Measurements from ENCODE around the gene LDHD. TPM values are rescaled to one million over a fixed set of nuclear protein-coding genes. Genes with fewer than 3 reads are reported as not detected.
A peak's percentile ranks its signal among the peaks of the same experiment; 100 is the strongest.

Gene LDHD
- total and polyA plus RNA-seq, 2 of the 13 experiments (the other 11 are each of a cell fraction or from before 2014, with no cell fraction given): 9.1 to 9.8 TPM

DNA sequence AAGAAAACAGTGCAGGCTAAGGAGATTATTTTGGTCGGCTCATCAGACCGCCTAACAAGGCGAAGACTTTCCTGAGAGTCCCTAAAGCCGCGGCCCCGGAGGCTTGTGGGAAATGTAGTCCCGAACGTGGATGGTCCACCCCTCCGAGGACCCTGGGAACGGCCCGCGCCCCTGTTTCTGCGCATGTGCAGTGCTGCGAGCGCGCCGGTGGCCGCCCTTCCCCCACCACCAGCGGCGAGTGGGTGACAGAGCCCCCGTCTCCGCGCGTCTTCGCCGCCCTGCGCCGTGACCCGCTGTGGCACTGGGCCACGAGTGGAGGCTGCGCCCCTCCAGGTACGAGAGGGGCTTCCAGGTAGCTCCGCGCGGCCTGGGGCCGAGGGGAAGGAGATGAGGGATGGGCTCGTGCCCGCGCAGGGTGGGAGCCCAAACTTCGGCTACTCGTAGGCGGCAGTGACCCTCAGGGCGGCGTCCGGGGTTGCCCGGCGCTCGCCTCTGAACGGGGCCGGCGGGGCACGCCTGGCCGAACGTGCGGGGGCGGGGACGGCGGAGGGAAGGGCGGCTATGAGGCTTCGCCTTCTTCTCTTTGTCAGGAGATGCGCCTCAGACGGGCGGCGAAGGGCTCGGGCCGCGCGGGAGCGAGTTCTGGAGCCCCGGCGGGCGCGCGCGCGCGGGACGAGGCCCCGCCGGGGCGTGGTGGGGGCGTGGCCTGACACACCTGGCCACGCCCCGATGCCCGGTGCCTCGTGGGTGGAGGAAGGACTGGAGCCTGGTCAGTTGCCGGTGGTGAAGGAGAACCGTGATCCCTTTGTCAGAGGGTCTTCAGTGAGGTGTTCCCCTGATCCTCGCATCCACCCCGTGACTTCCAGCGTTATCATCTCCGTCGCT, 32.0 kb upstream of the LDHD start, which contains the start of gene ZFP1 (continued):
- TF ChIP-seq POLR2A (IDR thresholded peaks at IDR 0.05; ENCODE audit: insufficient read depth in 1 of 2, low read depth in 2 of 2, low read length in 2 of 2) (peak; percentile 43 to 85; a peak in 3 of 4 replicates), CREM (IDR thresholded peaks at IDR 0.05) (peak; percentile 72), CREM (CRISPR knock-in tag; IDR thresholded peaks at IDR 0.05) (peak; percentile 44; the same call in 1 of the 2 replicates), ZFAT (CRISPR knock-in tag; conservative IDR thresholded peaks at IDR 0.05) (0 out of 2 replicates have a peak, but pooled peaks have one; percentile 15), ZFP1 (CRISPR knock-in tag; IDR thresholded peaks at IDR 0.05) (peak; percentile 19; the same call in 1 of the 2 replicates), FLYWCH1 (CRISPR knock-in tag; IDR thresholded peaks at IDR 0.05) (no peak), NPAS2 (CRISPR knock-in tag; IDR thresholded peaks at IDR 0.05; ENCODE audit: borderline replicate concordance) (no peak), ZNF484 (CRISPR knock-in tag; IDR thresholded peaks at IDR 0.05; ENCODE audit: borderline replicate concordance, low read depth) (no peak), ZNF772 (CRISPR knock-in tag; IDR thresholded peaks at IDR 0.05) (peak; percentile 92), ZNF121 (CRISPR knock-in tag; IDR thresholded peaks at IDR 0.05) (no peak)
- TF ChIP-seq, protein P1, sequence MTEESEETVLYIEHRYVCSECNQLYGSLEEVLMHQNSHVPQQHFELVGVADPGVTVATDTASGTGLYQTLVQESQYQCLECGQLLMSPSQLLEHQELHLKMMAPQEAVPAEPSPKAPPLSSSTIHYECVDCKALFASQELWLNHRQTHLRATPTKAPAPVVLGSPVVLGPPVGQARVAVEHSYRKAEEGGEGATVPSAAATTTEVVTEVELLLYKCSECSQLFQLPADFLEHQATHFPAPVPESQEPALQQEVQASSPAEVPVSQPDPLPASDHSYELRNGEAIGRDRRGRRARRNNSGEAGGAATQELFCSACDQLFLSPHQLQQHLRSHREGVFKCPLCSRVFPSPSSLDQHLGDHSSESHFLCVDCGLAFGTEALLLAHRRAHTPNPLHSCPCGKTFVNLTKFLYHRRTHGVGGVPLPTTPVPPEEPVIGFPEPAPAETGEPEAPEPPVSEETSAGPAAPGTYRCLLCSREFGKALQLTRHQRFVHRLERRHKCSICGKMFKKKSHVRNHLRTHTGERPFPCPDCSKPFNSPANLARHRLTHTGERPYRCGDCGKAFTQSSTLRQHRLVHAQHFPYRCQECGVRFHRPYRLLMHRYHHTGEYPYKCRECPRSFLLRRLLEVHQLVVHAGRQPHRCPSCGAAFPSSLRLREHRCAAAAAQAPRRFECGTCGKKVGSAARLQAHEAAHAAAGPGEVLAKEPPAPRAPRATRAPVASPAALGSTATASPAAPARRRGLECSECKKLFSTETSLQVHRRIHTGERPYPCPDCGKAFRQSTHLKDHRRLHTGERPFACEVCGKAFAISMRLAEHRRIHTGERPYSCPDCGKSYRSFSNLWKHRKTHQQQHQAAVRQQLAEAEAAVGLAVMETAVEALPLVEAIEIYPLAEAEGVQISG (CRISPR knock-in tag; IDR thresholded peaks at IDR 0.05): peak; percentile 91
- TF ChIP-seq, protein P2, sequence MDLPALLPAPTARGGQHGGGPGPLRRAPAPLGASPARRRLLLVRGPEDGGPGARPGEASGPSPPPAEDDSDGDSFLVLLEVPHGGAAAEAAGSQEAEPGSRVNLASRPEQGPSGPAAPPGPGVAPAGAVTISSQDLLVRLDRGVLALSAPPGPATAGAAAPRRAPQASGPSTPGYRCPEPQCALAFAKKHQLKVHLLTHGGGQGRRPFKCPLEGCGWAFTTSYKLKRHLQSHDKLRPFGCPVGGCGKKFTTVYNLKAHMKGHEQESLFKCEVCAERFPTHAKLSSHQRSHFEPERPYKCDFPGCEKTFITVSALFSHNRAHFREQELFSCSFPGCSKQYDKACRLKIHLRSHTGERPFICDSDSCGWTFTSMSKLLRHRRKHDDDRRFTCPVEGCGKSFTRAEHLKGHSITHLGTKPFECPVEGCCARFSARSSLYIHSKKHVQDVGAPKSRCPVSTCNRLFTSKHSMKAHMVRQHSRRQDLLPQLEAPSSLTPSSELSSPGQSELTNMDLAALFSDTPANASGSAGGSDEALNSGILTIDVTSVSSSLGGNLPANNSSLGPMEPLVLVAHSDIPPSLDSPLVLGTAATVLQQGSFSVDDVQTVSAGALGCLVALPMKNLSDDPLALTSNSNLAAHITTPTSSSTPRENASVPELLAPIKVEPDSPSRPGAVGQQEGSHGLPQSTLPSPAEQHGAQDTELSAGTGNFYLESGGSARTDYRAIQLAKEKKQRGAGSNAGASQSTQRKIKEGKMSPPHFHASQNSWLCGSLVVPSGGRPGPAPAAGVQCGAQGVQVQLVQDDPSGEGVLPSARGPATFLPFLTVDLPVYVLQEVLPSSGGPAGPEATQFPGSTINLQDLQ (CRISPR knock-in tag; IDR thresholded peaks at IDR 0.05): 0 out of 2 replicates have a peak, but pooled peaks have one; percentile 8
- TF ChIP-seq, protein P3, sequence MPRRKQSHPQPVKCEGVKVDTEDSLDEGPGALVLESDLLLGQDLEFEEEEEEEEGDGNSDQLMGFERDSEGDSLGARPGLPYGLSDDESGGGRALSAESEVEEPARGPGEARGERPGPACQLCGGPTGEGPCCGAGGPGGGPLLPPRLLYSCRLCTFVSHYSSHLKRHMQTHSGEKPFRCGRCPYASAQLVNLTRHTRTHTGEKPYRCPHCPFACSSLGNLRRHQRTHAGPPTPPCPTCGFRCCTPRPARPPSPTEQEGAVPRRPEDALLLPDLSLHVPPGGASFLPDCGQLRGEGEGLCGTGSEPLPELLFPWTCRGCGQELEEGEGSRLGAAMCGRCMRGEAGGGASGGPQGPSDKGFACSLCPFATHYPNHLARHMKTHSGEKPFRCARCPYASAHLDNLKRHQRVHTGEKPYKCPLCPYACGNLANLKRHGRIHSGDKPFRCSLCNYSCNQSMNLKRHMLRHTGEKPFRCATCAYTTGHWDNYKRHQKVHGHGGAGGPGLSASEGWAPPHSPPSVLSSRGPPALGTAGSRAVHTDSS (CRISPR knock-in tag; conservative IDR thresholded peaks at IDR 0.05): peak; percentile 70; the same call in 1 of the 2 replicates
- TF ChIP-seq, protein P4, sequence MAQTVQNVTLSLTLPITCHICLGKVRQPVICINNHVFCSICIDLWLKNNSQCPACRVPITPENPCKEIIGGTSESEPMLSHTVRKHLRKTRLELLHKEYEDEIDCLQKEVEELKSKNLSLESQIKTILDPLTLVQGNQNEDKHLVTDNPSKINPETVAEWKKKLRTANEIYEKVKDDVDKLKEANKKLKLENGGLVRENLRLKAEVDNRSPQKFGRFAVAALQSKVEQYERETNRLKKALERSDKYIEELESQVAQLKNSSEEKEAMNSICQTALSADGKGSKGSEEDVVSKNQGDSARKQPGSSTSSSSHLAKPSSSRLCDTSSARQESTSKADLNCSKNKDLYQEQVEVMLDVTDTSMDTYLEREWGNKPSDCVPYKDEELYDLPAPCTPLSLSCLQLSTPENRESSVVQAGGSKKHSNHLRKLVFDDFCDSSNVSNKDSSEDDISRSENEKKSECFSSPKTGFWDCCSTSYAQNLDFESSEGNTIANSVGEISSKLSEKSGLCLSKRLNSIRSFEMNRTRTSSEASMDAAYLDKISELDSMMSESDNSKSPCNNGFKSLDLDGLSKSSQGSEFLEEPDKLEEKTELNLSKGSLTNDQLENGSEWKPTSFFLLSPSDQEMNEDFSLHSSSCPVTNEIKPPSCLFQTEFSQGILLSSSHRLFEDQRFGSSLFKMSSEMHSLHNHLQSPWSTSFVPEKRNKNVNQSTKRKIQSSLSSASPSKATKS (CRISPR knock-in tag; IDR thresholded peaks at IDR 0.05): no peak
- TF ChIP-seq, protein P5, sequence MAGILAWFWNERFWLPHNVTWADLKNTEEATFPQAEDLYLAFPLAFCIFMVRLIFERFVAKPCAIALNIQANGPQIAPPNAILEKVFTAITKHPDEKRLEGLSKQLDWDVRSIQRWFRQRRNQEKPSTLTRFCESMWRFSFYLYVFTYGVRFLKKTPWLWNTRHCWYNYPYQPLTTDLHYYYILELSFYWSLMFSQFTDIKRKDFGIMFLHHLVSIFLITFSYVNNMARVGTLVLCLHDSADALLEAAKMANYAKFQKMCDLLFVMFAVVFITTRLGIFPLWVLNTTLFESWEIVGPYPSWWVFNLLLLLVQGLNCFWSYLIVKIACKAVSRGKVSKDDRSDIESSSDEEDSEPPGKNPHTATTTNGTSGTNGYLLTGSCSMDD (CRISPR knock-in tag; IDR thresholded peaks at IDR 0.05): 0 out of 2 replicates have a peak, but pooled peaks have one; percentile 63
- TF ChIP-seq, protein P6, sequence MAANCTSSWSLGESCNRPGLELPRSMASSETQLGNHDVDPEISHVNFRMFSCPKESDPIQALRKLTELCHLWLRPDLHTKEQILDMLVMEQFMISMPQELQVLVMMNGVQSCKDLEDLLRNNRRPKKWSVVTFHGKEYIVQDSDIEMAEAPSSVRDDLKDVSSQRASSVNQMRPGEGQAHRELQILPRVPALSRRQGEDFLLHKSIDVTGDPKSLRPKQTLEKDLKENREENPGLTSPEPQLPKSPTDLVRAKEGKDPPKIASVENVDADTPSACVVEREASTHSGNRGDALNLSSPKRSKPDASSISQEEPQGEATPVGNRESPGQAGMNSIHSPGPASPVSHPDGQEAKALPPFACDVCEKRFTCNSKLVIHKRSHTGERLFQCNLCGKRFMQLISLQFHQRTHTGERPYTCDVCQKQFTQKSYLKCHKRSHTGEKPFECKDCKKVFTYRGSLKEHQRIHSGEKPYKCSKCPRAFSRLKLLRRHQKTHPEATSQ (CRISPR knock-in tag; IDR thresholded peaks at IDR 0.05; ENCODE audit: borderline replicate concordance): no peak; the same call in 1 of the 2 replicates
